HG02973 (cell line): ENCODE data around the gene COX6A1.

ENCODE experiments used
- ATAC-seq: cut with Tn5 transposase; IDR thresholded peaks from one replicate; pipeline ENCODE4 v1.9.1; 2021; ENCODE audit warnings: moderate library complexity; ENCODE audit not compliant: unreplicated experiment

Gene COX6A1

GRCh38 chr12:120490325-120490724, 52.4 kb downstream of the COX6A1 start:
- ATAC-seq = no peak
